GM10248 (cell line): ENCODE data around the gene TMUB2.
A peak's percentile ranks its signal among the peaks of the same experiment; 100 is the strongest.

ENCODE experiments used
- CTCF ChIA-PET: fragments of 300-600 bp; sonication (Branson Sonifier 250); formaldehyde crosslinking; extraction: SDS; loops from one replicate; lab custom pipeline; 2021; ENCODE audit warnings: antibody characterized with exemption; lab: Yijun Ruan, JAX
- POLR2A ChIA-PET: fragments of 350-650 bp; sonication (Branson Sonifier 250); formaldehyde crosslinking; extraction: SDS; loops from one replicate; lab custom pipeline; 2020; ENCODE audit warnings: antibody characterized with exemption; lab: Yijun Ruan, JAX
- DNase-seq: peaks from one replicate; pipeline ENCODE4 v3.0.0; 2012; ENCODE audit errors: extremely low spot score
- TF ChIP-seq, protein P1 (sequence below): IDR thresholded peaks from 2 replicates; pipeline ENCODE4 v1.5.1; 2012; ENCODE audit warnings: mild to moderate bottlenecking, low read depth; ENCODE audit errors: extremely low read depth, missing control alignments, control extremely low read depth

The TMUB2 gene

DNA sequence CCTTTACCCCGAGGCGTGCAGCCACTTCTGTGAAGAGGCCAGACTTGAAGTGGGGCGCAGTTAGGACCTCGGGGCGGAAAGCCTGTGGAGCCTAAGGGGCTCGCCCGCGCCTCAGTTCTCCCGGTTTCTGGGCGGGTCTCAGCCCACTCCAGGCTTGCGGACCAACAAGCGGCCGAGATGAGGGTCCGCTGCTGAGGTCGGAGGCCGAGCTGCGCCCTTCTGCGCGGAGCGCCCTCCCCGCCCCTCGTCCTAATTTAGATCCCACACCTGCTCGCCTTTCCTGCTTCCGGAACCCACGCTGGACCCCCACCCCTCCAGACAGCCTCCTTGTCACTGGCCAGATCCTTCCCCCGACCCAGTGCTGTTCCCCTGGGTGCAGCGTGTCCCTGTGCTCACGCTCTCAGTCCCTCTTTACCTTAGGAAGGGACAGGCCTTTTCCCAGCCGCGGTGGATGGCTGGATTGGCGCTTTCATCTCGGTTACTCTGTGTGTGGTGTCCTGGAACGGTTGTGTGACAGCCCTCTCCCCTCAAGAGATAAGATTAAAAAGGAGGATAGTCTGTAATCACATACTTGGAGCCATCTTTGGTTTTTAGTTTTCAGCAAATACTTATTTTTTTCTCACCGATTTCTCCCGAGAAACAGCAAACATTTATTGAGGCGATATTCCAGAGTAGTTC, 13.8 kb downstream of the TMUB2 start:
- ChIA-PET POLR2A (interaction anchor here (0.6 to 1.3 kb wide), 2 partner anchors 10 to 21 kb away, joined by 3 to 7 read pairs; no protein-coding TSS in a partner anchor), CTCF (interaction anchor here (1.4 to 6.5 kb wide), 4 partner anchors 10 to 154 kb away, joined by 4 to 61 read pairs (median 24); no protein-coding TSS in a partner anchor)
- DNase-seq = no peak
- TF ChIP-seq, protein P1, sequence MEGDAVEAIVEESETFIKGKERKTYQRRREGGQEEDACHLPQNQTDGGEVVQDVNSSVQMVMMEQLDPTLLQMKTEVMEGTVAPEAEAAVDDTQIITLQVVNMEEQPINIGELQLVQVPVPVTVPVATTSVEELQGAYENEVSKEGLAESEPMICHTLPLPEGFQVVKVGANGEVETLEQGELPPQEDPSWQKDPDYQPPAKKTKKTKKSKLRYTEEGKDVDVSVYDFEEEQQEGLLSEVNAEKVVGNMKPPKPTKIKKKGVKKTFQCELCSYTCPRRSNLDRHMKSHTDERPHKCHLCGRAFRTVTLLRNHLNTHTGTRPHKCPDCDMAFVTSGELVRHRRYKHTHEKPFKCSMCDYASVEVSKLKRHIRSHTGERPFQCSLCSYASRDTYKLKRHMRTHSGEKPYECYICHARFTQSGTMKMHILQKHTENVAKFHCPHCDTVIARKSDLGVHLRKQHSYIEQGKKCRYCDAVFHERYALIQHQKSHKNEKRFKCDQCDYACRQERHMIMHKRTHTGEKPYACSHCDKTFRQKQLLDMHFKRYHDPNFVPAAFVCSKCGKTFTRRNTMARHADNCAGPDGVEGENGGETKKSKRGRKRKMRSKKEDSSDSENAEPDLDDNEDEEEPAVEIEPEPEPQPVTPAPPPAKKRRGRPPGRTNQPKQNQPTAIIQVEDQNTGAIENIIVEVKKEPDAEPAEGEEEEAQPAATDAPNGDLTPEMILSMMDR = no peak

DNA sequence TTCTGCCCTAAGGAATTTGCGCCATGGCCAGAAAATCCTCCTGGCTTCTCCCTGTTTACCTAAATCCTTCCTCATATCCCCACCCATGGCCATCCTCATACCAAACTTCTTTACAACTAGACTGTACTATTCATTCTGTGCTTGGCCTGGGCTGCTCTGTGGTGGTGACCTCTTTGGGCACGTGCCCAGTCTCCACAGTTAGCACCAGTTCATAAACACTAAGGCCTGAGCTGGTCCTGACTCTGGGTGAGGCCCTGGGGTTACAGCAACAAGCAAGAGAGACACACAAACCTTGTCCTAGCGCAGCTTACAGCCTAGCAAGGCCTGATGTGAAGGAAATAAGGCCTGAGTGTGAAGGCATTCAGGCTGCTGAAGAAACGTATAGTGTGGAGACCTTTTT, 16.0 kb downstream of the TMUB2 start:
- TF ChIP-seq, protein P1 = no peak
- no peak for DNase-seq
- ChIA-PET CTCF (interaction anchor here (1.3 to 6.5 kb wide), 9 partner anchors 8 to 150 kb away, joined by 3 to 61 read pairs (median 9); partner anchors contain the start of gene GRN), POLR2A (interaction anchor here (1.8 kb wide), 1 partner anchor 124 kb away, joined by 6 read pairs; no protein-coding TSS in a partner anchor)

DNA sequence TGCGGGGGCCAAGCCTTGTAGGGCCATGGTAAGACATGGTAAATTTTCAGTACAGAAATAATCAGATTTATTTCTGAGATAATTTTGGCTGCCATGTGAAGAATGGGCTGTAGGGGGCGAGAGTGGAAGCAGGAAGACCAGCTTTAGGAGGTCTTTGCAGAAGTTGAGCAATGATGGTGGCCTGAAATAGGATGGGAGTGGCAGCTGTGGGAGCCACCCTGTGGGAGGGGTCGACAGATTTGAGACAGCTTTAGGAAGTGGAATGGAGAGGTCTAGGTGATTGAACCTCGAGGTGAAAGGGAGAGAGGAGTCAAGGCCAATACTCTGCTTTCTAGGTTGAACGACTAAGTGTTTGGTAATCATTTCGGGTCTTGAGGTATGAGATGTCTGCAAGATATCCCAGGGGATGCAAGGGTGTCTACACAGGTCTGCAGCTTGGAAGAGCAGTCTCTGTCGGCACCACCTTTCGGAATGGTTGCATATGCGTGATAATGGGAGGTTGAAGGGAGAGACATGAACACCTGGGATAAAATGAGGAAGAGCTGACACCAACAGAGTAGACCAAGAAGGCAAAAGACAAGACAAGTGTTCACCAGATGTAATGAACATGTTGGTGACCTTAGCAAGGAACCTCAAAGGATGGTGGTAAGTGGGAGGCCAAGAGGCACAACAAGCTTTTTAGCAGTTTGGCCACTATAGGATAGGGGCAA, 17.1 kb downstream of the TMUB2 start:
- DNase-seq = peak; percentile 52
- POLR2A ChIA-PET = interaction anchor here (1.8 kb wide), 1 partner anchor 123 kb away, joined by 6 read pairs; no protein-coding TSS in a partner anchor
- CTCF ChIA-PET = interaction anchor here (0.7 to 4.4 kb wide), 23 partner anchors 10 to 330 kb away, joined by 3 to 42 read pairs (median 4); partner anchors contain the start of genes FAM171A2, GRN, SLC25A39 and TMUB2
- TF ChIP-seq, protein P1 = peak; percentile 55

DNA sequence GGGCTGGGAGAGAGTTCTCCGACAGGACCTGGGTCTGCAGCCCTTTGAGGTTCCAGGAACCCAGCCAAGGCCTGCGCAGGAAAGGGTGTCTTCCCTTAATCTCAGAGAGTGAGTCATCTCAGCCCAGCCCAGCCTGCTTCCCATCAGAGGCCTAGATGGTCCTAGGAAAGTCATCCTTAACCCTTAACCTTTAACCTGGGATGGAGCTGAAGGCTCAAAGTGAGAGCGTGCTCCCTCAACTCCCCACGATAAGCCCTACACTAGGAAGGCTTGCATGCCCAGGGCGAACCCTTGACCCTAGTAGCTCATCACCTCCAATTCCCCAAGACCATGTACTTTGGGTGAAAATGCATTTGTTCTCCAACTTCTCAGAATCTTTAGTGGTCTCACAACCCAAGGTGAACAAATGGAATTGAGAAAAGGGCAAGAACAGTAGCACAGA, 17.7 kb downstream of the TMUB2 start:
- TF ChIP-seq, protein P1 = no peak
- ChIA-PET POLR2A (interaction anchor here (1.8 kb wide), 1 partner anchor 123 kb away, joined by 6 read pairs; no protein-coding TSS in a partner anchor), CTCF (interaction anchor here (0.8 to 4.4 kb wide), 19 partner anchors 10 to 330 kb away, joined by 3 to 42 read pairs (median 5); partner anchors contain the start of genes FAM171A2, GRN and SLC25A39)
- no peak for DNase-seq

DNA sequence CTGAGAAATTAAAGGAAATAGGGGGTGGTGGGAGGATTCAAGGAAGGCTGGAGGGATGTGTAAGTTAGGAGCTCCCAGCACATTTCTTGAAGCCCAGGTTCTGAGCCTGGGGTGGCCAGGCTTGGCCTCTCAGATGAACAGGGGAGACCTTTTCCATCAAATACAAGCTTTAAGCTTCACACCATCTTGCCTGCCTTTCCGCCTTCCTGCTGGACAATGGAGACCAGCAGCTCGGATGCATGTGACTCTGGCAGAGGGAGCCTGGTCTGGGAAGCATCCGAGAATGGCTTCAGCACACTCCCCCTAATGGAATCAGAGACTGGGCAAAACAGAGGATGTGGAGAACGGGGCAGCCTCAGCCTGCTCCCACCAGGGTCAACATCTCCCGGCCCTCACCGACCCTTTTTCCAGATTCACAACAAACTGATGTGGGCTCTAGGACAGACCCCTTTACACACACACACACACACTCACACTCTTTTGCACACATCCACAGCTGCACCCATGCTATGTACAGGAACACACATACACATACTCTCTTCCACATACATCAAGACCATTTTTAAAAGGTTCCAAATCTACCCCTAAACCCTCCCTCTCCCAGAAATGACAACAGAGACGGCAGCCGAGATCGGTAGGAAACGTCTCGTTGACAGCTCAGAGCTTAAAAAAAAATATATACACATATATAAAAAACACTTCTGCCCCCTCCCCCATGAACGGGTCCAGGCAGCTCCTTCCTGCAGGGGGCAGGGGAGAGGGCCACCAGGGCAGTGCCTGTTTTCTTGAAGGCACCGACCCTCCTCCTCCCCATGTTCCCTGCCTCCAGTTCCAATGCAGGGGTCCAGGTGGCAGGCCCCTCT, 19.4 kb downstream of the TMUB2 start:
- POLR2A ChIA-PET = interaction anchor here (0.8 kb wide), 1 partner anchor 12 kb away, joined by 3 read pairs; no protein-coding TSS in a partner anchor
- CTCF ChIA-PET = interaction anchor here (0.8 to 2.3 kb wide), 7 partner anchors 9 to 144 kb away, joined by 3 to 7 read pairs (median 4); no protein-coding TSS in a partner anchor
- TF ChIP-seq, protein P1 = no peak
- DNase-seq = no peak
